EL (cell line): Measurements from ENCODE around the gene ATF2.
"Not testable (repeated sequence)": the region's sequence is repeated elsewhere in the genome, so short reads cannot be mapped to it uniquely, and the experiment has no call there.

ENCODE experiments used
- DNase-seq: peaks from one replicate; pipeline ENCODE4 v3.0.0-alpha.2; 2016

Gene ATF2

DNA sequence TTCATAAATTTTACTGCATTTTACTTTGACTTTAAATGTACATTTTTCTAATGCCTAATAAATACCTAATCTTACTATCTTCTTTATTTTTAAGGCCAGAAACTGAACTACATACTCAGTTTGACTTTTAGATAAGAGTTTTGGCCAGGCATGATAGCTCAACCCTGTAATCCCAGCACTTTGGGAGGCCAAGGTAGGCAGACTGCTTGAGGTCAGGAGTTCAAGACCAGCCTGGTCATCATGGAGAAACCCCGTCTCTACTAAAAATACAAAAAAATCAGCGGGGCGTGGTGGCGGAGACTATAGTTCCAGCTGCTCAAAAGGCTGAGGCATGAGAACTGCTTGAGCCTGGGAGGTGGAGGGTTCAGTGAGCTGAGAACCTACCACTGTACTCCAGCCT is 9.1 kb downstream of the ATF2 start:
- no peak for DNase-seq

DNA sequence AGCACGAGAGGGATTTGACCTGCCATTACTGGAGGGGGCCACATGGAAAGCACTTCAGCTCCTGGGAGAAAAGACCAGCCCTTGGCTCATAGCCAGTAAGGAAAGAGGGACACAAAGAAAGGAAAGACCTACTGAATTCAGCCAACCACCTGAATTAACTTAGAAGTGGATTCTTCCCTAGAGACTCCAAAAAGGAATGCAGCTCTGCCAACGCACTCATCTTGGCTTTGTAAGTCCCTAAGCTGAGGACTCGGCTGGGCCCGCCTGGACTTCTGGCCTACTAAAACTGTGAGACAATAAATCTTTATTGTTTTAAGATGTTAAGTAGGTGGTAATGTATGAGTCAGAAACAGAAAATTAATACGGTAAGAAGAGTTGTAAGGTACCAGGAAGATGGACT is 11.5 kb downstream of the ATF2 start:
- DNase-seq: no peak

- peak; percentile 81 for DNase-seq
These were observed 13.3 kb downstream of the ATF2 start for GRCh38 chr2:175154661-175155082.

DNA sequence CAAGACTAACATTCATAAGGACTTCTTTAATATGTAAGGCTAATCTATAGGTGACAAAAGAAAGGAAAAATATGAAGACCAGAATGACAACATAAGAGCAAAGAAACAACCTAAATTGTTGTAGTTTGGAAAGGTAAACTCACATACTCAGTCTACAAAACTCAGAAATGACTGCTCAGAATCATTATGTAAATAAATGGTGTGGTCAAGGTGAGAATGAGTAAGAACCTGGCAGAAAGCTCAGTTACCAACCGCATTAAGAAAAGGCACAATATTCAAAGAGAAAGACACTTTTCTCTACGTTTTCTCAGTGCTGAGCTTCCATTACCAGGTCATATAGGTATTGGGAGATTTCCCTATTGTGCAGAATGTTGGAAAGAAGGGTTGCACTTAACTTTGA is 15.8 kb downstream of the ATF2 start:
- DNase-seq: no peak

DNA sequence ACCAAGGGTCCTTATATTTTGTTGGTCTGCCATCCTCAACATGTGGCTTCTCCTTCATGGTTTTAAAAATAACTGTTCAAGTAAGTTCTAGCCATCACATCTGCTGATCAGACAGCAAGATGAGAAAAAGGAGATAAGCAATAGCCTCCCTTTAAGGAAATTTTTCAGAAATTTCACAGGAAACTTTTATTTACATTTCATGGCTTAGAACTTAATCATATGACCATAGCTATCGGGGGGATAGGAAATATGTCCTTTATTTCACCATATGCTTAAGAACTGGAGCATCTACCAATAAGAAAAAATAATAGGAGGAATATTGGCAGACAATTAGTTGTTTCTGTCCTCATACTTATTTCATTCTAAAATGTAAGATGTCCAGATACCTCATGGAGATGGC is 16.2 kb downstream of the ATF2 start:
- no peak for DNase-seq

- DNase-seq: peak; percentile 14
These were observed 20.8 kb downstream of the ATF2 start for GRCh38 chr2:175147186-175147585.

- no peak for DNase-seq
These were observed 24.3 kb downstream of the ATF2 start for GRCh38 chr2:175143678-175144077.

DNA sequence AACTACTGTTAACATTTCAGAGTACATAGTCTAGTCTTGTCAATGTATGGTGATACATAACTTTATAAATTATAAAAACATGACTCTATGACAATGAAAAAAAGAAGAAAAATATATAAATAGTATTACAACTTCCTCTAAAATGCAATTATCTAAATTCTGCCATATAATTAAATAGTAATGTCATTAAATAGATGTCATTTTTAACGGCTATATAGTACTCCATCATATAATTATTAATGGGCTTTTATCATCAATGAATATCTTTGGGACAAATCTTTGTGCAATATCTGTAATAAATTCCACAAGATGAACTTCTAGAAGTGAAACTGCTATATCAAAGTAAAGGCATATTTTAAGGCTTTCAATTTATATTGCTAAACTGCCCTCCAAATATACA is 24.8 kb downstream of the ATF2 start:
- DNase-seq: no peak

DNA sequence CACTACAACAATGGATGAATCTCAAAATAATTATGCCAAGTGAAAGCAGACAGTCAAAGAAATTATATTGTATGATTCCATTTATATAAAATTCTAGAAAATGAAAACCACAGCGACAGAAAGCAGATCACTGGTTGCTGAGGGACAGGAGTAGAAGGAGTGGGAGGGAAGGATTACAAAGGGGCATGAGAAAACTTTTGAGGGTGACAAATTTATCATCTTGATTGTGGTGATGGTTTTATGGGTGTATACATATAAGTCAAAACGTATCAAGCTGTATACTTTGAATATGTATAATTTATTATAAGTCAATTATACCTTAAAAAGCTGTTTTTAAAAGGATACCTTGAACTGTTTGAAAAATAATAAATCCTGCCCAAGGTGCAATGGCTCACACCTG is 27.7 kb downstream of the ATF2 start:
- DNase-seq: no peak

DNA sequence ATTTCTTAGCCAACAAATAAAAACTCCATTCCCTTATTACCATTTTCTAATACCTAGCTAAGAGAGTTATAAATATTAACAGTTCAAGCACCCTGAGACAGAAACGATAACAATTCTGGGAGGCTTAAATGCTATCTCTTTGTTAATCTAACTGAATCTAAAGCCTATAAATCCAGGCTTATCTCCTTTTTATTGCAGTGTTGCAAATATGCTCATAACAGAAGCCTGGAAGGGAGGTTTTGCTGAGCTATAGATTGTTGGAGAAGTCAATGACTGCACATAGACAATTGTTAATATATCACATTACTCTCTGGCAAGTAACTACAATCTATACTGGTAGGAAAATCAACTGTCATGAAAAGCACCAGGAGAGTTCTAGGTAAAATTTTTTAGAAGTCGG is 30.2 kb downstream of the ATF2 start:
- no peak for DNase-seq

DNA sequence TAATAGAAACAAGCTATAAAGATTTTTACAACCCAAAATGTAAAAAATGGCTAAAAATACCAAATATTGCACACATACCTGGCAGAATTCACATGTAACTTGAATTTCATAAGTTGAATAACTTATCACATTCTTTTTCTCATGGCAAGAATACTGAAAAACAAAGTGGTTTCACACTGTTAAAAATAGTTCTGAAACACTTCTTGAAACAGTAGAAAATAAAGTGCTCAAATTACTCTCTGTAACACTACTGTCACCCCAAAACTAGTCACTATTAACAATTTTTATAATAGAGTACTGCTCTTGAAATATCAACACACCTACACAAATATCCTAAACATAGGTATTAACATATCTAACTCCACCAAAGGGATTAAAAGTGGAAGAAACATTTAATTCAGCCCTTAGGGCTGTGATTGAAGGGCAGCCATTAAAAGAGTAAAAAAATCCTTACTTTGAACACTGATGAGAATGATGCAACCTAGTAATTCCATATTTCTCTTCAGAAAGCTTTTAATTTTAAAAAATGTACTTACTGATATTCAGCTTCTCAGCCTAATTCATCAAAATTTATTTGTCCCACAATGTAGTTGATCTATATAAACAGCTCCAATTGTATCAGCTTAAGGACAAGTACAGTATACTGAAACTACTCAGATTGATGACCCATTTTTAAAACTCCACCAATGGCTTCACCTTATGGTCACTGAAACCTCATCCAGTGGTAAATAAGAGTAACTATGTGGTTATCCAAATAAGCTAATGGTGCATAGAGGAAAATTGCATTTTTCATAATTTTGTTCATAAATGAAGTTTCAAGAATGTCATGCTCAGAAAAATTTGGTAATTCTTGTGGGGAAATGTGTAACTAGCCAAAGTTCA is 31.4 kb downstream of the ATF2 start:
- DNase-seq: no peak

- no peak for DNase-seq
These were observed 32.1 kb downstream of the ATF2 start for GRCh38 chr2:175135862-175136261.

DNA sequence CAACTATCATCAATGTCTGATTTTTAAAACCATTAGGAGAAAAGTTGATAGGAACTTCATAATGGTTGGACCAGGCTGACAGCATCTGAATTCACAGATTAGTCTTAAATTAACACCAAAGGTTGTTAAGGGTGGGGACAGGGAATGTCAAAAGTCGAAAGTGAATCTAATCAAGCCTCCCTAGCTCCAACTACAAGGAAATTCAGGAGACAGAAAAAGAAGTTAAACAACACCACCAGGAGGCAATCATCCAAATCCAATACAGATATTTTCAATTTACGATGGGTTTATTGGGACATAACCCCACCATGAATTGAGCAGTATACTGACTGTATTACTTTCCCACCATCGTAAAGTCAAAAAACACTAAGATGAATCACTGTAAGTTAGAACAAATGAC is 32.8 kb downstream of the ATF2 start:
- no peak for DNase-seq

- DNase-seq: no peak
These were observed 36.8 kb downstream of the ATF2 start for GRCh38 chr2:175131252-175131651.

GRCh38 chr2:175126661-175127060 is 41.3 kb downstream of the ATF2 start:
- no peak for DNase-seq

DNA sequence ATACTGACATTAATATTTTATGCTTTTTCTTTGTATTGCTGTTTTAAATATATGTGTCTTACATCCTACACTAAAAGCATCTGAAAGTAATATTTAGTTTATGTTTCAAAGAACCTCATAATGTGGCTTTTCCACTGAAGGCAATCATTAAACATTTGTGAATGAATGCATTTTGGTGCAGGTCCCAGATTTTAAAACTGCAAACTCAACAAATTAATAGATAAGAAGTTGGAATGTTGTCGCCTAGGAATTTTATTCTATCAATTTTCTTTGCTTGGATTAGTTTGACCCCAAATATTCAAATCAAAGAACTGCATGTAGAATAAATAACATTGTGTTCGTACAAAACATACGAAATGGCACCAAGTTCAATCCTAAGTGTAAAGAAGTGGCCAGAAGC is 44.7 kb downstream of the ATF2 start:
- no peak for DNase-seq

DNA sequence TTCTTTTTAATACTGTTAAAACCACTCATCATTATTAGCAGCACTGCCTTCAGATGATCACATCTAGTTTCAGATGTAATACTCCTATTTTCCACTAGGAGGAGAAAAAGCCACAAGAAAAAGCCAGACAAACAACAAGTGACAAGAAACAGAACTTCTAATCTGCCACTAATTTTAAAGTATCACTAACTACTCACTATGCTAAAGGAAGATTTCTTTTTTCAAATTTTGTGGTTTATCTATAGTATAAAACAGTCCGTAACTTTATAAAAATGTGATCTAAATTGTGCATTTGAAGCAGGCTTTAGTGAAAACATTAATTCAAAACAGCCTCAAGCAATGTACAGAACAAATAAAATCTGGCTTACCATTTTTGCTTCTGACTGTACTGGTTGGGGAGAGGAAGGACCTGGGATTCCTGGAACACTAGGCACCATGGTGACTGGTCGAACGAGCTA is 56.8 kb downstream of the ATF2 start:
- DNase-seq: peak; percentile 55

DNA sequence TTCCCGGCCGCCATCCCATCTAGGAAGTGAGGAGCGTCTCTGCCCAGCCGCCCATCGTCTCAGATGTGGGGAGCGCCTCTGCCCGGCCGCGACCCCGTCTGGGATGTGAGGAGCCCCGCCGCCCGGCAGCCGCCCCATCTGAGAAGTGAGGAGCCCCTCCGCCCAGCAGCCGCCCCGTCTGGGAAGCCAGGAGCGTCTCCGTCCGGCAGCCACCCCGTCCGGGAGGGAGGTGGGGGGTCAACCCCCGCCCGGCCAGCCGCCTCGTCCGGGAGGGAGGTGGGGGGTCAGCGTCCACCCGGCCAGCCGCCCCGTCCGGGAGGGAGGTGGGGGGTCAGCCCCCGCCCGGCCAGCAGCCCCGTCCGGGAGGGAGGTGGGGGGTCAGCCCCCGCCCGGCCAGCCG is 59.9 kb downstream of the ATF2 start:
- not testable (repeated sequence) for DNase-seq

GRCh38 chr2:175107146-175107545 is 60.9 kb downstream of the ATF2 start:
- peak; percentile 17 for DNase-seq

DNA sequence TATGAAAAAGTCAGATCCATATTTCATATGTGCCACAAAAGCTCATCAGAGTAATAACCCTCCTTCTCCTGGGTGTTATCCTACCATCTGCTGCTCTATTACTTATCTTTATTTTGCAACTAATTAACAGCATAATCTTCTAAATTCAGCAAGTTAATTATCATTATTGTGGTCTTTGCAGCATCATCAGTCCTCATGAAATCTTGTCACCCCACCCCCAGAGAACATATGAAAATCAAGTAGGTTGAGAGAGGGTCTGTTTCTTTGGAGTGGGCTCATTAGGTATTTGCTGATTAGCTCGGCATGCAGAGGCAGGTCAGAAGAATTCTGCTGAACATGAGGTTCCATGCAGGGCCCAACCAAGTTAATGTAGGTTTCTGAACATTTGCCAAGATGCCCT is 64.8 kb downstream of the ATF2 start:
- no peak for DNase-seq

DNA sequence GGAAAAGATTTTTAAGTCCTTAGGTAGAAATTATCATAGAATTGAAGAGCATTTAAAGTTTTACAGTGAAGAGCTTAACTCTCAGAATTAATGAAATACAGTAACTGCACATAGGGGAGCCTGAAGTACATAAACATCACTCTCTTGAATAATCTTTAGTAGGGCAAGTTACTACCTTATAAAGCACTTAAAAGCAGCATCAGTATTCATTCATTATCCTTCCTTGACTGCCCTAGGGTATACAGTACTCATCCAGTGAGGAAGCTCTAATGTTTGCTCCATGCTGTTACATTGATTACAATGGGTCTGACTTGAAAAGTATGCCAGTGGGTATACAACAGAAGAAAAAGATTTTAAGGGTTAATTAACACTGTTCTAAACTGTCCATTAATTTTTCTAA is 66.5 kb downstream of the ATF2 start:
- no peak for DNase-seq

DNA sequence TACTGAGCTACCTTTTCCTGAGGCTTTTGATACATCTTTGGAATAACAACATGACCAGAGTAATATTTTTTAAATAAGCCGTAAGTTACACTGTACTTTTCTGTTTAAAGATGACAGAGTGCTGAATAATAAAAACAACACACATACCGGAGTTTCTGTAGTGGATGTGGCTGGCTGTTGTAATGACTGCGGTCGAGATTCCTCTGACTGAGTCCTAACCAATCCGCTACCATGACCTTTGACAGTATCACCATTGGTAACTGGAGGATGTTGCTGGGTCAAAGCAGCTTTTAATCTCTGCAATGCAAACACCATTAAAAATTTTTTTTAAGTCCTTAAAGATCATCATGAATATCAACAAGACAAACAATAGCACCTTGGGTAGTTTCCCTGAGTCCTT is 70.7 kb downstream of the ATF2 start:
- DNase-seq: peak; percentile 76

DNA sequence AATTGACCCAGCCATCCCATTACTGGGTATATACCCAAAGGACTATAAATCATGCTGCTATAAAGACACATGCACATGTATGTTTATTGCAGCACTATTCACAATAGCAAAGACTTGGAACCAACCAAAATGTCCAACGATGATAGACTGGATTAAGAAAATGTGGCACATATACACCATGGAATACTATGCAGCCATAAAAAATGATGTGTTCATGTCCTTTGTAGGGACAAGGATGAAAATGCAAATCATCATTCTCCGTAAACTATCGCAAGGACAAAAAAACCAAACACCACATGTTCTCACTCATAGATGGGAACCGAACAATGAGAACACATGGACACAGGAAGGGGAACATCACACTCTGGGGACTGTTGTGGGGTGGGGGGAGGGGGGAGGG is 83.9 kb downstream of the ATF2 start:
- not testable (repeated sequence) for DNase-seq

DNA sequence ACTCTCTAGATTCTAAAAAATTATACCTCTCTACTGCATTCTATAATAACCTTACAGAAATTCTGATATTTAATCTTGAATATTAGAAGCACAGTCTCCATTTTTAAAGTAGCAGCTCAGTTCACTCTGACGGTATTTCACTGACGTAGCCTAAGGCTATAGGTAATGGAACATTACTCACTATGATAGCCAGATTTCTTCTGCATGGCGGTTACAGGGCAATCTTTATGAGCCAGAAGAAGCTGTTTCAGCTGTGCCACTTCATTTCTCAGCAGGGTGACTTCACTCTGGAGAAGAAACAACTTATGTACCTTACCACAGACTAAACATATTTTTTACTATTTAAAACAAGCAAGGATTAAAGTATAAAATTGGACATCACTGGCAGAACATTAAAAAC is 87.5 kb downstream of the ATF2 start:
- DNase-seq: peak; percentile 7

DNA sequence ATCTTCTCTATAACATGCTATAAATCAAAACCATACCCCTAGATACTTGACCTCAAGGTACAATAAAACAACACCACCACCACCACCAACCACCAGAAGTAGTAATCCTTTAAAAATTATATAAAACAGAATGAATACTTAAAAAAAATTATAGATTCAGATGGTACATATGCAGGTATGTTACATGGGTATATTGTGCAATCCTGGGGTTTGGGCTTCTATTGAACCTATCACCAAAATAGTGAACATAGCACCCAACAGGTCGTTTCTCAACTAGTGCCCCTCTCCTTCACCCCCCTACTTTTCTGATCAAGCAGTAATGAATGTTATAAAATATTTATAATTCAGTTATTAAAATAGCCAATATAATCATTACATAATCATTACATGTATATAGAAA is 91.7 kb downstream of the ATF2 start:
- DNase-seq: no peak
